Kidney epithelial cell (primary cell): ENCODE results near the gene PADI6. TPM values are rescaled to one million over a fixed set of nuclear protein-coding genes. Genes with fewer than 3 reads are reported as not detected.

Experiments used
- DNase-seq: peaks from one replicate; pipeline ENCODE4 v3.0.0-alpha.2; 2010; ENCODE audit warnings: low read depth
- H3K27me3 ChIP-seq: 2 replicates; pipeline ENCODE4 v1.6.0; 2011; ENCODE audit warnings: low read length; ENCODE audit not compliant: control insufficient read depth, insufficient read depth
- H3K36me3 ChIP-seq: 2 replicates; pipeline ENCODE4 v1.5.1; 2011; ENCODE audit warnings: low read length; ENCODE audit not compliant: control insufficient read depth, insufficient read depth
- H3K4me3 ChIP-seq: 2 replicates; pipeline ENCODE4 v1.5.1; 2011; ENCODE audit warnings: low read depth, mild to moderate bottlenecking, control low read depth, low read length
- CTCF ChIP-seq: IDR thresholded peaks from 2 replicates; pipeline ENCODE4 v1.5.1; 2011; ENCODE audit warnings: mild to moderate bottlenecking, moderate library complexity, low read length, control low read depth, inconsistent platforms; ENCODE audit not compliant: insufficient read depth, poor library complexity, severe bottlenecking
- total RNA-seq: library from RNA; depleted of rRNA; stranded (reverse); fragments of >200 nt; gene quantifications from 2 replicates; pipeline ENCODE4 v1.2.3, GENCODE V29; 2015

PADI6 gene
- total RNA-seq, 1 donor from 2014 or later, result not detected

- TF ChIP-seq CTCF, result no peak
- Histone ChIP-seq H3K4me3 (no peak overlapping the region), H3K36me3 (no peaks in the 10 kb centered on the region), H3K27me3 (no peaks in the 10 kb centered on the region)
- DNase-seq, result no peak
These were observed 12.2 kb upstream of the PADI6 start for GRCh38 chr1:17359808-17360207.

- H3K27me3 ChIP-seq, result no peaks in the 10 kb centered on the region
- H3K36me3 ChIP-seq, result no peaks in the 10 kb centered on the region
- no peak overlapping the region for H3K4me3 ChIP-seq
- no peak for DNase-seq
- no peak for TF ChIP-seq CTCF
These were observed 11.6 kb upstream of the PADI6 start for GRCh38 chr1:17360272-17360956.

DNA sequence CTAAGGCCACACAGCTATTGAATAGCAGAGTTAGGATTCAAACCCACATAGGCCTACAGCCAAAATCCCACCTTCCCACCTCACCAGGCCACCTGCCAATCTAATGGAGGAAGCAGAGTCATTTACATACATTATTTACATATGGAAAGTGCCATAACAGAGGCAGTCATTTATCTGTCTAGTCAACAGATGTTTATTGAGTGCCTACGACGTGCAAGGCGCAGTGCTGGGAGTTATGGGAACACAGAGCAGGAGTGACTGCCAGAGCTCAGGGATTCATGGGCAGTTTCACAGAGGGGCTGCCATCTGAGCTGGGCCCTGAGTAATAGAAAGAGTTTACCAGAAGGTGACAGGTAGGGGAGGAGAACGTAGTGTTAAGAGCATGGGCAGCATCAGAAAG lies 10.3 kb upstream of the PADI6 start:
- DNase-seq, result no peak
- H3K27me3 ChIP-seq, result no peaks in the 10 kb centered on the region
- H3K36me3 ChIP-seq, result no peaks in the 10 kb centered on the region
- no peak overlapping the region for H3K4me3 ChIP-seq
- TF ChIP-seq CTCF, result no peak

DNA sequence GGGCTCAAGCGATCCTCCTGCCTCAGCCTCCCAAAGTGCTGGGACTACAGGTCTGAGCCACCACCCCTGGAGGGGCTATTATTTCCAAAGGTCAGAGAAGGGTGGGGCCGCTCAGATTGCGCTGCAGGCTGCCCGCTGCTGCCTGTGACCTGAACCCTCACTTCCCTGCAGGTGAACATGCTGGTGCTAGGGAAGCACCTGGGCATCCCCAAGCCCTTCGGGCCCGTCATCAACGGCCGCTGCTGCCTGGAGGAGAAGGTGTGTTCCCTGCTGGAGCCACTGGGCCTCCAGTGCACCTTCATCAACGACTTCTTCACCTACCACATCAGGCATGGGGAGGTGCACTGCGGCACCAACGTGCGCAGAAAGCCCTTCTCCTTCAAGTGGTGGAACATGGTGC lies 8.6 kb upstream of the PADI6 start:
- Histone ChIP-seq H3K27me3 (no peaks in the 10 kb centered on the region), H3K36me3 (no peaks in the 10 kb centered on the region), H3K4me3 (no peak overlapping the region)
- TF ChIP-seq CTCF, result no peak
- no peak for DNase-seq

- DNase-seq, result no peak
- no peak for TF ChIP-seq CTCF
- Histone ChIP-seq H3K27me3 (no peaks in the 10 kb centered on the region), H3K4me3 (no peak overlapping the region), H3K36me3 (no peaks in the 10 kb centered on the region)
These were observed 8.2 kb upstream of the PADI6 start for GRCh38 chr1:17363771-17364170.

DNA sequence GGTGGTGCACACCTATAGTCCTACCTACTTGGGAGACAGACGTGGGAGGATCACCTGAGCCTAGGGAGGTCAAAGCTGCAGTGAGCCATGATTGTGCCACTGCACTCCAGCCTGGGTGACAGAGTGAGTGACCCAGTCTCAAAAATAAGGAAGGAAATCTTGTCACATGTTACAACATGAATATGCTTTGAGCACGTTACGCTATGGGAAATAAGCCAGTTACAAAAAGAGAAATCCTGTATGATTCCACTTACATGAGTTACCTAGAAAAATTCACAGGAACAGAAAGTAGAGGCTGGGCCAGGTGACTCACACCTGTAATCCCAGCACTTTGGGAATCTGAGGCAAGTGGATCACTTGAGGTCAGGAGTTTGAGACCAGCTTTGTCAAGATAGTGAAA lies 6.7 kb upstream of the PADI6 start:
- Histone ChIP-seq H3K4me3 (no peak overlapping the region), H3K27me3 (no peaks in the 10 kb centered on the region), H3K36me3 (no peaks in the 10 kb centered on the region)
- no peak for TF ChIP-seq CTCF
- DNase-seq, result no peak
